ENCODE measurements around the gene EPHB2.

- TF ChIP-seq POLR2A (IDR thresholded peaks at IDR 0.05; ENCODE audit: low read depth, low read length) (no peak), TAF1 (IDR thresholded peaks at IDR 0.05; ENCODE audit: low read depth, low read length) (no peak), POLR2AphosphoS5 (IDR thresholded peaks at IDR 0.05; ENCODE audit: low read depth, low read length) (no peak), POU2F2 (IDR thresholded peaks at IDR 0.05; ENCODE audit: low read depth, low read length) (no peak), SPI1 (IDR thresholded peaks at IDR 0.05; ENCODE audit: low read depth, low read length) (no peak), PAX5 (IDR thresholded peaks at IDR 0.05; ENCODE audit: insufficient read depth, low read length, severe bottlenecking) (no peak)
Measured at GRCh38 chr1:22773981-22774832, 63.6 kb downstream of the EPHB2 start.
